HG03097 (cell line): ENCODE results near the gene DOLPP1.

Experiments
- ATAC-seq: cut with Tn5 transposase; IDR thresholded peaks from one replicate; pipeline ENCODE4 v1.9.1; 2021; ENCODE audit not compliant: unreplicated experiment, low FRiP score

Gene DOLPP1

DNA sequence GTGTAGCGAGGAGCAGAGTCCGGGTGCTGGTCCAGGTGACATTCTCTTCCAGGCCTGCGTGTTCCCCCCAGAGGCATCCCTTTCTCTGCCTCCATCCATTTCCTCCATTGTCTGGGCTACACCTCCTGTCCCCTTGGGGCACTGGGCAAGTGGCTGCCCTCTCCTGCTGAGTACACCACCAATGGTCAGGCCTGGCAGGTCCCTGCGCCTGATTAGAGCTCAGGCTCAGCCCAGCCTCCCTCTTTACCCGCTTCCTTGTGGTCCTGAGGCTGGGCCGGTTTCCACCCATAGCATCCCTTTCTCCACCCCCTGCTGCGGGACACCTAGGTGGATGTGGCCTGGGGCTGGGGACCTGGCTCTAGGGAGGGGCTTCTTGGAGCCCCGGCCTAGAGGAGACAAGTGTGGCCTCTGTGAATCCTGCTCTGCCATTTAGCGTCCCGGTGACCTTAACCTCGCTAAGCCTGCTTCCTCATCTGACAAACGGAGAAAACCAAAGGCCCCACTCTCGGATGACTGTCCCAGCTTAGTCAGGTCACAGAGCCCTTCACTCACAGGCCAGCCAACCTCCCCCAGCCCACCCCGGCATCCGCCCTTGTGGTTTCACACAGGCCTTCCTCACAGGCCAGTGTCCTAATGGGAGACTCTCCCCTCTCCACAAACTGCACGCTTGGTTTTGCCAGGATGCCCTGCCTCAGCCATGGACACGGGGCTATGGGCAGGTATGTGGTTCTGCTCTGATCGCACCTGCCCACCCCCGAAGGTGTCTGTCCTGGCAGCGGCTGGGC lies 12.9 kb downstream of the DOLPP1 start:
- no peak for ATAC-seq

DNA sequence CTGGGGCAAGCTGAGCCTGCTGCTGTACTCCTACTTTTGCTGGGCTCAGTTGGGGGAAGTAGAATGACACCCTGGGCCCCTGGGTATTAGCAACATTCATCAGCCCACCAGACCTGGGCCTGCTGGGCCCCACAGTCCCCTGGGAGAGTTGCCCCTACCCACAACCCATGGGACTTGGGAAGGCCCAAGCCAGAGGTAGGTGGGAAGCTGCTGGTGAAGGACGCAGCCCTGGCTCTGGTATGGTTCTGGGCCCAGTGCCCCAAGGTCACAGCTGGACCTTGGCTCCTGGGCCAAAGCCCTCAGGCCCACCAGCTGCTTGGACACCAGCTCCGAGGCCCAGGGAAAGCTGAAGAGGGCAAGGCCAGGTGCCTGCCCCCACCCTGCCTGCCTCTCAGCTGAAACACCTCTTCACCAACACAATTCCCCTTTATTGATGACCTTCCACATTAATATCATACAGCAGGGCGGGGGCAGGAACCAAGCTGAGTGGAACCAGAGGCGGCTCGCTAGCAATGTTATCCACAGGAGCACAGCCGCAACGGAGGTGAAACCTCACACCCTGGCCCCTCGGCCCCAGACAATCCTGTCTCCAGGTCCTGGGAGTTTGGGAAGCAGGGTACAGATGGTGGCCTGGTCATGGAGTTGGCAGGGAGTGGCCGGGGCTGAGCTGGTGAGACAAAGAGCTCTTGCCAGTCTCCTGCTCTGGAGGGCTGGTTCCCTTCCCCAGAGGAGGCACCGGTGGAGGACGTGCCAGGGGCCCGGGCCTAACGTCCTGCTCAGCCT lies 13.7 kb downstream of the DOLPP1 start:
- ATAC-seq: no peak

DNA sequence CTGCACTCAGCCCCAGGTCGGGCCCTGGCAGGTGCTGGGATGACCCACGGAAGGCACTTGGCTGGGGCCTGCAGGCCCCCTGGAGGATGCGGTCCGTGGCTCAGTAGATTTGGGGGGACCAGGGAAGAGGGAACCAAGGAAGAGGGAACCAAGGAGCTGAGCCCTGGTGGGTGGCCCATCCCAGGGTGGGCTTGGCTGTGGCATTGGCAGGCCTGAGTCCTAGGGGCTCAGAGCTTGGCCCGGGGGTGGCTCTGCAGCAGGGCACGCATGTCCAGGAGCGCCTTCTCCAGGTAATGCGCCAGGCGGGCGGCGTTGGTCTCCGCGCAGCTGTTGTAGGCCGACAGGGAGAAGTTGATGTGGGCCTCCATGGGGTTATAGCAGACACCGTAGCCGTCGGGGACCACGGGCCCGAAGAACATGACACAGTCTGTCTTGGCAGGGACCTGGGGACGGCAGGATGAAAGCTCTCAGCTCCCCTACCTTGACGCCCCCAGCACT lies 14.3 kb downstream of the DOLPP1 start:
- no peak for ATAC-seq

DNA sequence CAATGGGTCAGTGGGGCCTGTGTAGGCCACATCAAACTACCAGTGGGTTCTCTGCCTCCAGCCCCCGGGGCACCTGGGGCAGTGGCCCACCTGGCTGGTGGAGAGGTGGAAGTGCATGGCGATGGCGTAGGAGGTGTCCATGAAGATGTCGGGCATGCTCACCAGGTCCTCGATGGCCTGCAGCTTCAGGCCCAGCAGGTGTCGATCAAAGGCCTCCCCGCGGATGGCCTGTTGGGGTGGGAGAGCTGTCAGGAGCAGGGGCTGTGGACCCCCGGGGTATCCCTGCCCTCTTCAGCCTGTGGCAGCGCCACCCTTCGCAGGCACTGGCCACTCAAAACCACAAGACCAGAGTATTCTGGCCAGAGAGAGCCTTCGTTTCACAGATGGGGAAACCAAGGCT lies 15.0 kb downstream of the DOLPP1 start:
- ATAC-seq: no peak

DNA sequence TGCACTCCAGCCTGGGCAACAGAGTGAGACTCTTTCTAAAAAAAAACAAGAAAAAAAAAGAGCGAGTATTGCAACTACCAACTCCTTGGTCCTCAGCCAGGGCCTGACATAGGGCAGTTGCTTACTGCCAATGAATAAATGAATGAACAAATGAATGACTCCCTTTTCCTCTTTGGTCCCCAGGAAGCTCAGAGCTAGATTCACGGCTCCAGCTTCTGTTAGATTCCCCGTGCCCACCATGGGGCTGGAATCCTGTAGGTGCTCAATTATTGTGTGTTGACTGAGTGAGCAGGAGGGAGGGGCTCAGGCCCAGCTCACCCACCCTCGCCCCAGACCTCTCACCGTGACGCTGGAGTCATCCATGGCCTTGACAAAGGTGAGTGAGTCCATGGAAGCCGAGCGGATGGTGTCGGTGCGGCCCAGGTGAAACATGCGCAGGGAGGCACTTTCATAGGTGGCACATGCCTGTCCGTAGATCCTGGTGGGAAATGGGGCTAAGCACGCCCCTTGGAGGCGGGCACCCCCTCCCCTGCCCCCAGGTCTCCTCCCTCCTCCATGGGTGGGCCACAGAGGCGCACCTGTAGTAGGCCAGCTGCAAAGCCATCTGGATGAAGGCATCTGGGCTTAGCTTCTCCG lies 16.9 kb downstream of the DOLPP1 start:
- no peak for ATAC-seq

DNA sequence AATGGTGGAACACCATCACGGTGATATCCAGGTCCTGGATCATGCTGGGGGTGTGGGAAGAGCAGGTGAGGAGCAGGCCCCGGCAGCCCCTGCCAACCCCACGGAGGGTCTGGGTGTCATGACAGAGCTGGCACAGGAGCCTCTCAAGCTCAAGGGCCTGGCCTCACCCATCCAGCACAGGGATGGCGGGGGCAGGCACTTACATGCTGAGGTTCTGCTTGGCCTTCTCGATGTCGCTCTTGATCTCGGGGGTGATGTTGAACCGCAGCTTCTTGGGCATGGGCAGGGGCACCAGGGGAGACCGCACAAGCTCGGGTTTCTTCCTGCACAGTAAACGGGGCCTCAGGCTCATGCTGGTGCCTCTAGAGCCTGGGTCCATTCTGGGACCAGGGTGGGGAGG lies 17.4 kb downstream of the DOLPP1 start:
- no peak for ATAC-seq

DNA sequence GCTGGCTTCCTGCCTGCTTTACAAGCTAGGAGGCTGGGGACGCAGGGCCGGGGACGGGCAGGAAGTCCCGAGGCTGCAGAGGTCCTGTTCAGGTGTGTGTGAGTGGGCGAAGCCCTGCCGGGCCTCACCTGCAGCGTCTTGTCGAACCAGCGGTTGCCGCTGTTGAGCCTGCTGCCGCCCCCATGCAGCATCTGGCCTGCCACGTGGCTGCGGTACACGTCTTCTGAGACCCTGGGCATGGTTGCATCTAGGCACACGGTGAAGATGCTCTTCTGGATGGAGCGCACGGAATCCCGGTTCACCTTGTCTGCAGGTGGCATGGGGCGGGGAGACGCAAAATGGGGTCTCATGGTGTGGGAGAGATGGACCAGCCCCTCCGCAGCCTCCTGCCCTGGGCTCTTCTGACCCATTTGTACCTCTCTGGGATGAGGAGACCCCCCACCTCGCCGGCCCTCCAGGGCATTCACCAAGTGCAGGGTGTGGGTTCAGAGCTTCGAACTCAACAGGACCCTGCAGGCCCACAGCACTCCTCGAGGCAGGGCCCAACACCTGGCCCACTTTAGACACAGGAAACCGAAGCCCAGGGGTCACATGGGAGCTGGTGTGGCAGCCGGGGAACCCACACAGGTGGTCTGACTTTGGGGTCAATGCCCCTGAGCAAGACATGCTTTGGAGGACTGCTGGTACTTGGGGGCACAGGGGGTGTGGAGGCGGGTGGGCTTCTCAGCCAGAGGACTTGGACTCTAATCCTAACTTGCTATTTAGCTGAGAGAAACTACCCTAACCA lies 19.7 kb downstream of the DOLPP1 start:
- ATAC-seq: no peak

DNA sequence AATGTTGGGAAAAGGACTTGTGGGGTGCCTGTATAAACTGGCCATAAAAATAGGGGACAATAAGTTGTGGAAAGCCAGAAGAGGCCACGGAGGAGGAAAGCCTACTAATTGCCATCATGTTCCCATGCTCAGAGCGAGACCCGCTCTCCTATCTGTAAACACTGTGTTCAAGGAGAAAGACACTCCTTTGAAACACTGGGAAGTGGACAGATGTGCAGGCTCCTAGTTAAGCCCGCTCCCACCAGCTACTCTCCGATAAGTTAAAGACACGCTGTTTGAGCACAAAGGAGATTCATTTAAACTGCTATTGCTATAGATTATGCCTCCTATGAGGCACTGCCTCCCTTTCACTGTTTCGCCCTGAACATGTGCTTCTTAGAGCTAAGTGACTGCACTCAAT lies 20.4 kb downstream of the DOLPP1 start:
- ATAC-seq: no peak

DNA sequence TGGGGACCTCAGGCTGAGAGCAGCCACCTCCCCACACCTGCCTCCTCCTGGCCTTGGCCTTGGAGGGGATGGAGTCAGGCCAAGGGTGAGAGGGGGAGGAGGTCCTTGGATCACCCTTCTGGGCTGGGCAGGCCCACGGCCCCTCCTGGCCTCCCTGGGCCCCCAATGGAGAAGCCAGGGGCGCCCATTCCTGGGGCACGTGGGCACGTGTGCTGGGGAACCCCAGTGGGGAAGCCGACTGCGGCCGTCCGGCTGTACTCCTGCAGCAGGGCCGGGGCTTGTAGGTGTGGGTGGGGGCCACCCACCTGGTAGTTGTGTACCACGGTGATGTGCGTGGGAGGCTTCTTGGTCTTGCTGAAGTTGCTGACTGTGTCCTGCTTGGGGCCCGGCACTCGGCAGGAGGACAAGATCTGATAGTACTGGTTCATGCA lies 21.2 kb downstream of the DOLPP1 start:
- no peak for ATAC-seq

DNA sequence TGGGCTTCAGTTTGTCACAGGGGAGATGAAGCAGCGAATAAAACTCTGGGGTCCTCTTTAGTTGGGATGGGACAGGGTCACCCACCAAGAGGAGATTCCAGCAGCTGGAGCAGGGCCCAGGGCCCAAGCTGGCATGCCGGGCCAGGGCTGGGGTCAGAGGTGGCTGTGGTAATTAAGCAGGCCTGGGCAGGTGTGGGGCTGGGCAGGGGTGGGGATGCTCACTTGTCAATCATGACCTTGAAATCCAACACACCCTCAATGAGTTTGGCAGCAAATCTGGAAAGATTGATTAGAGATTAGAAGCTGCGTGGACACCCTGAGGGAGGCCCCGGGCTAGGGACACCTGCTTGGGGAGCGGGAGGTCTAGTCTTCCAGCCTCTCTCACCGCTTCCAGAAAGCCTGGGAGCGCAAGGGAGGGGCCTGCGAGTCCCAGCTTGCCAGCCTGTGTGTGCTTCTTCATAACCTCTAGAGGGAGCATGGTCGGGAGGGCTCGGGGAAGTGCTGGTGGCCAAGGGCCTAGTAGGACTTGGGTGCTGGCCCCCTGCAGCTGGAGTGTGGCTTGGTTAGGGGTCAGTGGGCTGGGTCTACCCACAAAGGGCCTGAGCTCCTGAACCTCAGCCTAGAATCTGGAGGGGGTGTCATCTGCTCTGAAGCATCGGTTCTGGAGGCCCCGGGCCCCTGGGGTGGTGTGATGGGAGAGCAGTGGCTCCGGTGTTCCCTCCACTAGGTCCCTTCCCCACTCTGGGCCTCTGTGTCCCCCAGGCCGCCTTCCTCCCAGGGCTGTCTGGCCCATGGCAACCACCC lies 22.1 kb downstream of the DOLPP1 start:
- no peak for ATAC-seq

DNA sequence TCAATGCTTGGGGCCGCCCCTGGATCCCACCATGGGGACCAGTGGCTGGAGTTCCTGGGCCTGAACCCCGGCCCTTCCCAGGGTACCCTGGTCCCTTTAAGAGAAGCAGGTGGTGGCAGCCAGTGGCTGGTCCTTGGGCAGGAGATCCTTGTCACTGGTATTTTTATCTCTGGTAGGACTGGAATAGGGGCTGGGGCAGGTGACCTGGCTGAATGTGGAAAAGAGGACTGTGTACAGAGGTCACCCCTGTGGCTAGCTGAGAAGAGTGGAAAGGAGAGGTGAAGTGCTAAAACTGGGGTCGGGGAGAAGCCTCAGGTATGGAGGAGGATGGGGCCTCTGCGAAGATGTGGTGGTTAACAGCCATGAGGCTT lies 22.7 kb downstream of the DOLPP1 start:
- no peak for ATAC-seq

DNA sequence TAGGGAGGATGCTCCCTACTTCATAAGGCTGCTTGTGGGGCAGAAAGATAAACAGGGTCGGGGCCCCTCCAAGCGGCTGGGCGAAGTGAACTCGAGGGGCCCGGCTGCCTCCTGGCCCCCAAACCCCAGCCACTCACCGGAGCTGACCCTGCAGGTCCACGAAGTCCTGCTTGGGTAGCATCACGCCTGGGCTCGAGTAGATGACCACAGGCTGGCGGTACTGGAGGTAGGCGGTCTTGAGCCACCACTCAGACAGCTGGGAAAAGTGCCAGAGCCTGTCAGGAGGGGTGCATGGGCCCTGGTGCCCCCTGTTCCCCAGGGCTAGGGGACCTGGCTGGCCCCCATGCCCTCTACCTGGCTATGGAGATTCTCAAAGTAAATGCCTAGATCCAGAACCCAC lies 23.1 kb downstream of the DOLPP1 start:
- ATAC-seq: no peak

DNA sequence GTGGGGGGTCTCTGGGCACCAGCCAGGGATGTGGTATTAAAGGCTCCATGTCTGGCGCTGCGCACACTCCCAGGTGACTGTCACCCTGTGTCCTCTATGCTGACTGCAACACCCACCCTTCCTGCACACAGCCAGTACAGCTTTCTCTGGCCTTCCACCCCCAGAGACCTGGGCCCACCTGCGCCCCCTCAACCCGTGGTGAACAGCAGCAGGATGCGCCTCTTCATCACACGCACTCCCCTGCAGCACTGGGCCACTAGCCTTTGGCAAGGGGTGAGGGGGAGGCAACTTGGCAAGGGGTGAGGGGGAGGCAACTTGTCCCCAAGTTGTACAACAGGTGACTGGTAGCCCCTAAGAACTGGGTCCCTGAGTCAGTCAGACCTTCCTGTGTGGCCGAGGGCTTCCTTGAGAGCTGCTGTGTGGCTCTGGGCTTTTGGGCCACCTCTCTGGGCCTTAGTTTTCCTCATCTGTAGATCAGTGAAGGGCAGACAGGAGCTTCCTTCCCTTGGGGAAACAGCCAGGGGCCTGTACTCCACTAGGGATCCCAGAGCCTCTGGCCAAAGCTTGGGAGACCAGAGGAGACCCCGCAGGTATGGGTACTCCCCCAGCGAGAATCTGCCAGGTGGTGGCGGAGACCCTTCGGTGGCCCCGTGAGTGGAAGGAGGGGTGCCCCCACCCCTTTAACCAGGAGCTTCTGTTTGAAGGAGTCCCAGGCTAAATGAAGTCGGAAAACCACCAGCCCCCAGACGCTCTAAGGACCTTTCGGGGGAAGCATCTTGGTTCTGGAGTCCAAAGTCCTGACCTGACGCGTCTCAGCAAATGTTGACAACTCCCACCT lies 25.2 kb downstream of the DOLPP1 start:
- no peak for ATAC-seq

DNA sequence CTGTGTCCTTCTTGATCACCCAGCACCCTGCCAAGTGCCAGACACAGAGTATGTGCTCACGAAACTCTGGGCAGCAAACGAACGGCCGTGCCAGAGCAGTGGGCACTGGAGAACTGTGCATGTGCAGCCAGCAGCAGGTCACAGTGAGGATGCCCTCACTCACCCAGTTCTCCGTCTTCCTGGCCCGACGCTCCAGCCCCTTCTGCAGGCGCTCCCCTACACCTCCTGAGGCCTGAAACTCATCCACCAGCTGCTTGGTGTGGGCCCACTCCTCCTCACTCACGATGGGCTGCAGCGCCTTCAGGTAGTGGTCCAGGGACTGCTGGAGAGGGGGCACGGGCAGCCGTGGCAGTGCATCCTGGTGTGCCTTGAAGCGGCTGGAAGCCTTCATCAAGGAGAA lies 26.7 kb downstream of the DOLPP1 start:
- no peak for ATAC-seq

DNA sequence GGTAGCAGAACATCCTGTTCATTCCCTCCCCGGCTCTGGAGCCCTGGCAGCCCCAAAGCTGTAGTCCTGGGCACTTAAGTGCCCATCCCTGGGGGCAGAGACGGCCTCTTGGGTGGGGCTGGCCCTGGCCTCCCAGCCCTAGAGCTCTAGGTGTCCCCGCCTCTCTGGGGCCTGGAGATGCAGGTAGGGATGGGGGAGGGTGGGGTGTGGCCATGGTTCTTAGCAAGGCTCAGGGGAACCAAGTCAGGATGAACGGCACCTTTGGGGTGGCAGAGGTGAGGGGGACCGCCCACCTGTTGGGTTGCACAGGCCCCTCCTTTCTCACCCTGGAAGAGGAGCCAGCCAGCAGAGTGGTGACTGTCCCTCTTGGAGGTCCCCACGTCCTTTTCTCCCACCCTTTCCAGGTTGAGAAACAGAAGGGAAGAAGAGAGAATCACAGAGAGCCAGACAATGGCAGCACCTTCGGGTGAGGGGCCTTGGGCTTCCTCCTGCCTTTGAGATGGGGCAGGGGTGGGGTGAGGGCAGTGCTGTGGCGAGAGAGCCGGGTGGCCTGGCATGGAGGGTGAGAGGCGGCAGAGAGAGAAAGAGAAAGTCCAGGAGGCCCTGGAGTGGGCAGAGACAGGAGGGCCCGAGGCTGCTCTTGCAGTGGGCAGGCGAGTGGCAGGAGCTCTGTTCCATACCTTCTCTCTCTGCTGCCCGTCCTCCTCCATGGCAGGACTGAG lies 27.3 kb downstream of the DOLPP1 start:
- no peak for ATAC-seq

DNA sequence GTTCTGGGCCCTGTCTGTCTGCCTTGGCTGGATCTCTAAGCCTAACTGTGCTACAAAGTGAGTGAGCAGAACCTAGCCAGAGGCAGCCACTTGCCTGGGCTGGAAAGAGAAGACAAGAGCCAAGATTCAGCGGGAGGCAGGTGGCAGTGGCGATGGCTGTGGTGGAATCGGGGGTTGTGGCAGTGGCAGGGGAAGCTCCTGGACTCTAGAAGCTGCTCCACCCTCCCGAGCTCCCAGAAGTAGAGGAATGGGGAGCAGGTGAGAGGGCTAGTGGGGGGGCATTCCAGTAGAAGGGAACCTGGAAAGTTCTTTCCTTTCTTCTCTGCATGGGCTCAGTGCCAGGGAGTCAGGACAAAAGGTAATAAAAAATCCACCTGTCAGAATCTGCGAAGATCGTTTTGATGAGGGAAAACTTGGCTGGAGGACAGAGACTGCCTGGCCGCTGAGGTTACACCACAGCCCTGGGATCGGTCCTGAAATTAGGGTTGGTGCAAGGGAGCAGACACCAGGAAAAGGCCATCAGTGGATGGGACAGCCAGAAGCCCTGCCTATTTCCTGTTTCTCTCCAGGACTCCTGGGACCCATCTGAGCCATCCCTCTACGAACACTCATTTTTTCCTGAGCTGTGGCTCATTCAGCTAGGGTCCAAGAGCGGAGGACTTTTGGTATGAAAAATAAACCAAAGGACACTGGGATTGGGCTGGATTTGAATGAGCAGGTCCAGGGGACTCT lies 28.1 kb downstream of the DOLPP1 start:
- ATAC-seq: no peak

DNA sequence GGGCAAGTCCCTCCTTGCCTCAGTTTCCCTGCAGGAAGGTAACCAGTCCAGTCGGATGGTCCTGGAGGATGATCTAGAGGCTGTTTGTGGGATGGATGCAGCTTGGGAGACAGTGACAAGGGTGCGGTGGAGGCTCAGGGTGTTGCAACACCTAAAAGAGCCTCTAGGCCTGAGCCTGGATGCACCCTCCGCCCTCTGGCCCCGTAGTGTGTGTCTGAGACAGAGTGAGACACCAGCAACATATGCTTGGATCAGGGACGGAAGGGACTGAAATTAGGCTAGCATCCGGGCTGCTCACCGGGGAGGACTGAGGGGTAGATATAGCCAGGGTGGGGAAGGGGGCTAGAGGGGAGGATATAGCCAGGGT lies 28.6 kb downstream of the DOLPP1 start:
- no peak for ATAC-seq
